ENCODE measurements around the gene TRIM5. TPM values are rescaled to one million over a fixed set of nuclear protein-coding genes. Genes with fewer than 3 reads are reported as not detected.
"Not testable (repeated sequence)": the region's sequence is repeated elsewhere in the genome, so short reads cannot be mapped to it uniquely, and the experiment has no call there.

Gene TRIM5
- polyA plus RNA-seq, 3 donors, result 7.7 to 11.2 (median 9.7) TPM

- H3K27ac ChIP-seq (ENCODE audit: low read depth, low read length), result not testable (repeated sequence)
- 33 to 82% (median 35%) methylated on average over 12 of the region's 12 CpGs for WGBS, 3 donors
These were observed 6.5 kb upstream of the TRIM5 start for GRCh38 chr11:5691238-5691963.

- 3 to 49% (median 8%) methylated on average over 5 of the region's 5 CpGs for WGBS, 3 donors
- no peak overlapping the region for H3K27ac ChIP-seq (ENCODE audit: low read depth, low read length)
These were observed 5.9 kb upstream of the TRIM5 start for GRCh38 chr11:5690736-5691135.

- peak overlapping the region; percentile 14 for H3K27ac ChIP-seq (ENCODE audit: low read depth, low read length)
- 2 to 49% (median 3%) methylated on average over 5 of the region's 5 CpGs for WGBS, 3 donors
These were observed 5.3 kb upstream of the TRIM5 start for GRCh38 chr11:5690216-5690615.

GRCh38 chr11:5689551-5689983, 4.7 kb upstream of the TRIM5 start, which contains the start of gene TRIM22:
Gene TRIM22 (plus strand): TSS chr11:5689790. CDS start chr11:5696233, 6,443 bp downstream.
- peak within 1 kb of the TSS; percentile 14 for H3K27ac ChIP-seq (ENCODE audit: low read depth, low read length)
- WGBS, 3 donors, result 0 to 50% (median 2%) methylated on average over 2 of the region's 2 CpGs

- WGBS, 3 donors, result 84 to 100% (median 95%) methylated on average over 1 of the region's 1 CpG
- H3K27ac ChIP-seq (ENCODE audit: low read depth, low read length), result no peak overlapping the region
These were observed 3.6 kb upstream of the TRIM5 start for GRCh38 chr11:5688482-5688881.

- 96 to 98% (median 97%) methylated on average over 4 of the region's 4 CpGs for WGBS, 3 donors
- H3K27ac ChIP-seq (ENCODE audit: low read depth, low read length), result no peak overlapping the region
These were observed 1.6 kb upstream of the TRIM5 start for GRCh38 chr11:5686426-5686825.

GRCh38 chr11:5684036-5684645, 733 bp downstream of the TRIM5 start:
- no peak overlapping the region for H3K27ac ChIP-seq (ENCODE audit: low read depth, low read length)
- 24 to 35% (median 31%) methylated on average over 5 to 8 of the region's 8 CpGs for WGBS, 3 donors

- 54 to 59% (median 55%) methylated on average over 7 of the region's 7 CpGs for WGBS, 3 donors
- not testable (repeated sequence) for H3K27ac ChIP-seq (ENCODE audit: low read depth, low read length)
These were observed 1.3 kb downstream of the TRIM5 start for GRCh38 chr11:5683620-5684019.

GRCh38 chr11:5682890-5683441, 1.9 kb downstream of the TRIM5 start:
- H3K27ac ChIP-seq (ENCODE audit: low read depth, low read length), result not testable (repeated sequence)
- 81 to 95% (median 89%) methylated on average over 23 to 33 of the region's 33 CpGs for WGBS, 3 donors

GRCh38 chr11:5679811-5680210, 5.1 kb downstream of the TRIM5 start:
- H3K27ac ChIP-seq (ENCODE audit: low read depth, low read length), result no peak overlapping the region
- WGBS, 3 donors, result 95 to 97% (median 95%) methylated on average over 7 of the region's 7 CpGs

- H3K27ac ChIP-seq (ENCODE audit: low read depth, low read length), result no peak overlapping the region
- 96 to 98% (median 97%) methylated on average over 4 of the region's 4 CpGs for WGBS, 3 donors
These were observed 10.5 kb downstream of the TRIM5 start for GRCh38 chr11:5674391-5674790.

GRCh38 chr11:5671831-5672230, 13.0 kb downstream of the TRIM5 start:
- no peak overlapping the region for H3K27ac ChIP-seq (ENCODE audit: low read depth, low read length)

- WGBS, 3 donors, result 73 to 85% (median 84%) methylated on average over 6 of the region's 6 CpGs
- H3K27ac ChIP-seq (ENCODE audit: low read depth, low read length), result no peak overlapping the region
These were observed 18.5 kb downstream of the TRIM5 start for GRCh38 chr11:5666402-5666793.

GRCh38 chr11:5665746-5666401, 19.0 kb downstream of the TRIM5 start:
- 57 to 81% (median 79%) methylated on average over 5 of the region's 5 CpGs for WGBS, 3 donors
- H3K27ac ChIP-seq (ENCODE audit: low read depth, low read length), result no peak overlapping the region

- no peak overlapping the region for H3K27ac ChIP-seq (ENCODE audit: low read depth, low read length)
- WGBS, 3 donors, result 89 to 94% (median 93%) methylated on average over 4 of the region's 4 CpGs
These were observed 19.8 kb downstream of the TRIM5 start for GRCh38 chr11:5665051-5665570.

GRCh38 chr11:5663511-5663910, 21.4 kb downstream of the TRIM5 start:
- 87 to 99% (median 93%) methylated on average over 2 of the region's 2 CpGs for WGBS, 3 donors
- H3K27ac ChIP-seq (ENCODE audit: low read depth, low read length), result no peak overlapping the region

- WGBS, 3 donors, result 93 to 94% (median 93%) methylated on average over 5 of the region's 5 CpGs
- H3K27ac ChIP-seq (ENCODE audit: low read depth, low read length), result no peak overlapping the region
These were observed 26.6 kb downstream of the TRIM5 start for GRCh38 chr11:5658318-5658717.

- WGBS, 3 donors, result 95 to 100% (median 99%) methylated on average over 2 of the region's 2 CpGs
- H3K27ac ChIP-seq (ENCODE audit: low read depth, low read length), result not testable (repeated sequence)
These were observed 27.9 kb downstream of the TRIM5 start for GRCh38 chr11:5656956-5657355.

GRCh38 chr11:5655474-5655873, 29.4 kb downstream of the TRIM5 start:
- WGBS, 3 donors, result 94 to 98% (median 97%) methylated on average over 4 of the region's 4 CpGs
- no peak overlapping the region for H3K27ac ChIP-seq (ENCODE audit: low read depth, low read length)
